ENCODE results near the gene FGF22. TPM values are rescaled to one million over a fixed set of nuclear protein-coding genes. Genes with fewer than 3 reads are reported as not detected.

FGF22 gene
- total RNA-seq, 1 donor from 2014 or later = 0.38 TPM

- Mint-ChIP-seq H3K4me3 (no peak overlapping the region), H3K27ac (no peak overlapping the region), H3K9me3 (no peaks in the 10 kb centered on the region), H3K36me3 (peaks cover 34% of the 10 kb centered on the region), H3K4me1 (peaks cover 4% of the 10 kb centered on the region), H3K27me3 (ENCODE audit: low read depth) (no peaks in the 10 kb centered on the region)
- no peak for DNase-seq (ENCODE audit: low spot score in 2 of 2, unreplicated experiment in 2 of 2)
- TF ChIP-seq CTCF (IDR thresholded peaks at IDR 0.05; ENCODE audit: unreplicated experiment) = no peak
Observed at GRCh38 chr19:615619-616018, 24.1 kb upstream of the FGF22 start.

GRCh38 chr19:616062-616700 is 23.5 kb upstream of the FGF22 start:
- TF ChIP-seq CTCF (IDR thresholded peaks at IDR 0.05; ENCODE audit: unreplicated experiment) = no peak
- no peak for DNase-seq (ENCODE audit: low spot score in 2 of 2, unreplicated experiment in 2 of 2)
- H3K27me3 Mint-ChIP-seq (ENCODE audit: low read depth) = no peaks in the 10 kb centered on the region
- no peak overlapping the region for H3K27ac Mint-ChIP-seq
- H3K4me1 Mint-ChIP-seq = no peaks in the 10 kb centered on the region
- no peak overlapping the region for H3K4me3 Mint-ChIP-seq
- H3K9me3 Mint-ChIP-seq = no peaks in the 10 kb centered on the region
- peaks cover 34% of the 10 kb centered on the region for H3K36me3 Mint-ChIP-seq

- no peak overlapping the region for H3K4me3 Mint-ChIP-seq
- H3K27ac Mint-ChIP-seq = no peak overlapping the region
- peaks cover 34% of the 10 kb centered on the region for H3K36me3 Mint-ChIP-seq
- H3K4me1 Mint-ChIP-seq = no peaks in the 10 kb centered on the region
- TF ChIP-seq CTCF (IDR thresholded peaks at IDR 0.05; ENCODE audit: unreplicated experiment) = no peak
- no peaks in the 10 kb centered on the region for H3K9me3 Mint-ChIP-seq
- no peak for DNase-seq (ENCODE audit: low spot score in 2 of 2, unreplicated experiment in 2 of 2)
- no peaks in the 10 kb centered on the region for H3K27me3 Mint-ChIP-seq (ENCODE audit: low read depth)
Observed at GRCh38 chr19:616747-617526, 22.7 kb upstream of the FGF22 start.

GRCh38 chr19:617551-618246 is 22.0 kb upstream of the FGF22 start:
- Mint-ChIP-seq H3K36me3 (peaks cover 32% of the 10 kb centered on the region), H3K27ac (no peak overlapping the region), H3K4me3 (no peak overlapping the region), H3K27me3 (ENCODE audit: low read depth) (no peaks in the 10 kb centered on the region), H3K9me3 (no peaks in the 10 kb centered on the region), H3K4me1 (no peaks in the 10 kb centered on the region)
- TF ChIP-seq CTCF (IDR thresholded peaks at IDR 0.05; ENCODE audit: unreplicated experiment) = no peak
- no peak for DNase-seq (ENCODE audit: low spot score in 2 of 2, unreplicated experiment in 2 of 2)

- DNase-seq (ENCODE audit: low spot score in 2 of 2, unreplicated experiment in 2 of 2) = no peak
- no peaks in the 10 kb centered on the region for H3K9me3 Mint-ChIP-seq
- H3K4me3 Mint-ChIP-seq = no peak overlapping the region
- no peaks in the 10 kb centered on the region for H3K27me3 Mint-ChIP-seq (ENCODE audit: low read depth)
- TF ChIP-seq CTCF (IDR thresholded peaks at IDR 0.05; ENCODE audit: unreplicated experiment) = no peak
- peaks cover 27% of the 10 kb centered on the region for H3K36me3 Mint-ChIP-seq
- no peaks in the 10 kb centered on the region for H3K4me1 Mint-ChIP-seq
- H3K27ac Mint-ChIP-seq = no peak overlapping the region
Observed at GRCh38 chr19:618247-618619, 21.4 kb upstream of the FGF22 start.

All from mesothelial cell of epicardium (in vitro differentiated cells).